HCEC 1CT (cell line): ENCODE results near the gene TOP3B.

Experiments
- DNase-seq: peaks from one replicate; pipeline ENCODE4 v3.0.0-alpha.2; 2017

TOP3B gene

DNA sequence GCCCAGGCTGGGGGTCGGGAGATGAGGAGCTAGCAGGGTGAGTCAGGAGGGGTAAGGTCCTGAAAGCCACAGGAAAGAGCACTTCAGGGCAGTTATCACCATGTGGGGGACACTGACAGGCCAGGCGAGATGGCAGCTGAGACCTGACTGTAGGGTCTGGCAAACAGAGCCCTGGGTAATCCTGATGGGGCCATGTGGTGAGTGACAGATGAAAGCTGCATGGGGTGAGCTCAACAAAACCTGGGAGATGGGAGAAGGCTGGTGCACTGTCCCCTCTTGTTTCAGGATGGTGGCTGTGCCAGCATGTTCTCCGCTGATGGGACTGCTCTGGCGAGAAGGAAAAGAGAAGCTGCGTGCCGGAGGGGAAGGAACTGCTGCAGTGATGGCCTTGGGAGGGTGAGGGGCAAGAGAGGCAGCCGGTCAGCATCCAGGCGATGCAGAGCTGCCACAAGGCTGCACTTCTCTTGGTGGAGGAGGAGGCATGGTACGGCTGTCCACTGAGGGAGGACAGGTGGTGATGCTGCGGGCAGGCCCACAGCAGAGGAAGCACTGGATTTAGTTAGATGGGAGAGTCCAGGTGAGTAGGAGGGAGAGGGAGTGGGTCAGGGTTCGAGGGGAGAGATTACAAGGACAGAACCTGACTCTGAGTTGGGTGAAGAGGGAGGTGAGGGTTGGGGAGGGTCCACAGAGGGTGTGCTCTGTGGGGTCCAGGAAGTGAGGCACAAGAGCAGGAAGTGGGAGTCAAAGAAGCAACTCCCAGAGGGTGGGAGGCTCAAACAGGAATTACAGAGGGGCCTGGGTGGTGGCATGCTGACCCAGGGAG, 3.8 kb downstream of the TOP3B start:
- no peak for DNase-seq

DNA sequence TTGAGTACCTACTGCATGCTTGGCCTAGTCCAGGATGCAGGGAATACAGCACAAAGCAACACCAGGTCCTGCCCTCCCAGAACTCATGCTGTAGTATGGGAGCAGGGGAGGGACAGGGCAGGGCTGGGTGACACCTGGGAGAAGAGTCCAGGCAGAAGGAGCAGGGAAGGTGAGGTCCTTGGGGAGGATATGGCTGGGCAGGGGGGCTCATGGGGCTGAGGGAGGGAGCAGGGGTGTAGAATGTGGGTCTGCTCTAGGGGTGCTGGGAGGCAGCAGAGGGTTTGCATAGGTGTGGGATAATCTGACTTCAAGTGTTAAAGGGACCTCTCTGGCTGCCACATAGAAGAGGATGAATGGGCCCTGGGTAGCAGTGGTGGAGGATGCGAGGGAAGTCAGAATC, 4.8 kb downstream of the TOP3B start:
- DNase-seq: no peak

DNA sequence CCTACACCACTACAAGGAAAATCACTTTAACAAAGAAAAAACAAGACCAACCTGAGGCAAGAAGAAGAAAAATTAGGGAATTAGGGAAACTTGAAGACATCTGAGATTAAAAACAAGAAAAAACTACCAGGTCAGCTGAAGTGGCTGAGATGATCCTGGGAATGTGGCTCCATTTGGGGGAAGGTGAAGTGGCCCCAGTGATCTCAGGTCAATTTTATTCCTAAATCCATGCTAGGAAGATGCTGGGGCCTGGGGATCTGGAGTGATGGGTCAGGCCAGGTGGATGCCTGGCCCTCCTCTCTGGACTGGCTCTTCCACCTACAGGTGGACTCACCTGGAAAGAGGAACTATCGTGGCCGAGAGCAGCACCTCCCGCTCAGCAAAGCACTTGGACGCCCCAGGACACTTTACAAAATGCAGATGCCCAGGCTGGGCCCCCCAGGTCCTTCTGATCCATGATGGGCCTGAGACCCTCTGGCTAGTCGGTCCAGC, 6.7 kb downstream of the TOP3B start:
- no peak for DNase-seq

DNA sequence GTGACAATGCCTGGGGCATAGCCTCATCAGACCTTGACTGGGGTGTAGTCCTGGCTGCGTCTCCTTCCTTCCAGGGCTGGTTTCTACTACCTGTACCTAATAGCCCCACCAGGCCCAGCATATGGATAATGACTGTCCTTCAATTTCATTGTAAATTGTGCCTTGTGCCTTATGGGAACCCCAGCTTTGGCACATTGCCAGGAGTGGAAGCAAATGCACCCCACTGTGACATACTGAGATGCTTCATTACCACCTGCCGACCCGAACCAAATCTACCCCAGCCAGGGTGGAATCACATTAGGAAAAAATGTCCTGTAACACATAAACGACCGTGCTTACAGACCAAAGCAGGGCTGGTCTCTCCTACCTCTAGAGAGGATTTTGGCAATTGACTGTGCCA, 7.3 kb downstream of the TOP3B start:
- DNase-seq: no peak

DNA sequence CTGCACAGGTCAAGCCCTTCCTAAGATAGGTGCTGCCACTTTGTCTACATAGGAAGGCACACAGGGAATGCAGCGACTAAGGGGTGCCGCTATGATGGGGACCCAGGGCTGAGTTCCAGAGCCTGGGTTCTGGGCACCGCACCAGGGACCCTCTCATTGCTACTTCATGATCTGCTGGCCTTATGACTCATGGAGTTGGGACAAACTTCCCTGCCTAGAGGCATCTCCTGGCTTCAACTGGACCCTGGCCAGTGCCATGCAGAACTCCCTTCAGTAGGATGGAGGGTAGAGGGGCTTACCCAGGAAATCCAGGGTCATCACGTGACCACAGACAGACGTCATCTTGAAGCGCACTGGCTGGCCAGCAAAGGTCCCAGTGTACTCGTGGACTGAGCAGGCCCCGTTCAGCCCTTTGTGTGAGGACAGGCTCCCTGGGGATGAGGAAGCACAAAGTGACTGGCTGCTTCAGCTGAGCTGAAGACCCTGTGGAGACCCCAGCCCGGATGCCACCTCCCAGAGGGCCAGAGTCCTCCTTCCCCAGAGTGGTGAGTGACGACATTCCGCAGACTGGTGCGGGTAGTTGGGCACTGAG, 8.4 kb downstream of the TOP3B start:
- DNase-seq: no peak

DNA sequence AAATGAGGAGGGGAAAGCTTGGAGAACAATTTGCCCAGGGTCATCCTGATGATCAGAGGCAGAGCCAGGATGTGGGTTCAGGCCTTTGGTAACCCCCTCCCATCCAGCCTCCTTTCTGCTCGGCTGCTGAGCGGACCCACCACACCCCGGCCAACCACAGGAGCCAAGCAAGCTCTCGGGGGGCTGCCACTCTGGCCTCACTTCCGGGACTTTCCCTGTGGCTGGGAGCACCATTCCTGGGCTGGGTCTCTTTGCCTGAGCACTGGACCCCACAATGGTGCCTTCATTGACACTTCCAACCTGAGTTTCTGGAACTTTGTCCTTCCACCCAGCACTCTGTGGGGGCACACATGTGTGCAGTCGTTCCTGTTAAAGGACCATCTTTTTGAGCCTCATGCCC, 9.8 kb downstream of the TOP3B start:
- DNase-seq: no peak

DNA sequence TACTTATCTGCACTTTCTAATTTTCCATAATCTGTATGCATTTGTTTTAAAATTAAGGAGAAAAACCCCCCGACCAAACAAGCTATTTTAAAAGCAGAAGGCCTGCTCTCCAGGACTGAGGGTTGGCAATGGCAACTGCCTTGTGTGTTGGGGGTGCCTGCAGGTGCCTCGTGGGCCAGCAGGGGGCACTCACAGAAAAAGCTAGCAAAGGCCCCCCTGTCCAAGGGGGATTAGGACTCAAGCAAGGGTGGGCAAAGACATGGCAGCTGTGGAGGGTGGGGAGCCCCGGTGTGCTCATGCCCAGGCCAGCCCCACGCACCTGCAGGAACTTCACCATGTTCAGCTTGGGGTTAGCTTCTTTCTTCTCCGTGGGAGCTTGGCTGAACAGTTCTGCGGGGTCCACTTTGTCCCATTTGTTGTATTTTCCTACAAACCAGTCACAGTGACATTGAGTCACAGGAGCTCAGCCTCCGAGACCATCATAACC, 10.3 kb downstream of the TOP3B start:
- DNase-seq: peak; percentile 10

DNA sequence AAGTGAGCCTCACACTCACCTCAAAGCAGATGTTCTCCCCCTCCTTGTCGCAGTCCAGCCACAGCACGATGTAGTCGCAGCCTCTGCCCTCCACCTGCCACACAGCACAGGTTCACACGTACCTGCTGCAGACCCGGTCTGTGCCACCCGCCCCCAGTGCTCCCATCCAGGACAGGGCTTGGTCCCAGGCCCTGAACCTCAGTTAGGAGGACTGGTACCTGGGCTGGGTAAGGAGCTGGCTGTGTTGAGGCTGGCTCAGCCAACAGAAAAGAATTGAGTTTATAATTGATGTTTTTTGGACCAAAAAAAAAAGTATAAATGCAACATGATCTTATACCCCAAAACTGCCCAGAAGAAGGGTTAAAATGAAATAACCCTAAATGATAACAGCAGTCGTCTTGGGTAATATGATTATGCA, 10.7 kb downstream of the TOP3B start:
- DNase-seq: no peak

DNA sequence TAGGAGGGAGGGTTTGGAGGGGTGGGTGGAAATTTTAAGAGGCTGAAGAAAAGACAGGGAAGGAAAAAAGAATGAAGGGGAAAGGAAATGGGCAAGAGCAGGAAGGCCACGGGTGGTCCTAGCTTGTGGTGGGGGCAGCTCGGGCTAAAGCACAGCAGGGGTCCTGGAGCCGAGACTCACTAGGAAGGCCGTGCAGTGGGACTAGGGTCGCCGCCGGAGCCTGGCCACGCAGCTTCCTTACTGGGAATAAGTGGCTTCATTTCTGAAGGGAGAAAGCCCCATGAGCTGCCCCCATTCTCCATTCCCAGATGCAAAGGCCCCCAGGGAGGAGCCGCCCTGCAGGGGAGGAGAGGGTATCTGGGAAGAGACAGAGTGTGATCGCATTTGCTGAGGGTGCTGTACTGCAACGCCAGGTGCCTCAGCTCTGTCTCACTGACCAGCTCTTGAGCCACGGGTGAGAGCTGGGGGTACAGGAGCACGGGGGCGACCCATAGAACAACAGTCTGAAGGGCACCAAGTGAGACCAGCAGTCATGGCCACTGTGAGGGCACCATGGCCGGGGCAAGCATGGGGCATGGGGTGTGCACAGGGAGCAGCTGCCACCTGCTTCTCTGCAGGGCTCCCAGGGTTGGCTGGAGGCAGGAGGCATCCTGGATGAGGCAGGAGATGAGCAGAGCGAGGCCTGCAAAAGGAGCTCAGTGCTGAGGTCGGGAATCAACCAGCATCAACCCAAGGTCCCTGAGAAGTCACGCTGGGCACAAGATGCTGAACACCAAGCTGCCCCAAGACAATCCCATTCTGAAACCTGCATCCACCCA, 11.6 kb downstream of the TOP3B start:
- no peak for DNase-seq

DNA sequence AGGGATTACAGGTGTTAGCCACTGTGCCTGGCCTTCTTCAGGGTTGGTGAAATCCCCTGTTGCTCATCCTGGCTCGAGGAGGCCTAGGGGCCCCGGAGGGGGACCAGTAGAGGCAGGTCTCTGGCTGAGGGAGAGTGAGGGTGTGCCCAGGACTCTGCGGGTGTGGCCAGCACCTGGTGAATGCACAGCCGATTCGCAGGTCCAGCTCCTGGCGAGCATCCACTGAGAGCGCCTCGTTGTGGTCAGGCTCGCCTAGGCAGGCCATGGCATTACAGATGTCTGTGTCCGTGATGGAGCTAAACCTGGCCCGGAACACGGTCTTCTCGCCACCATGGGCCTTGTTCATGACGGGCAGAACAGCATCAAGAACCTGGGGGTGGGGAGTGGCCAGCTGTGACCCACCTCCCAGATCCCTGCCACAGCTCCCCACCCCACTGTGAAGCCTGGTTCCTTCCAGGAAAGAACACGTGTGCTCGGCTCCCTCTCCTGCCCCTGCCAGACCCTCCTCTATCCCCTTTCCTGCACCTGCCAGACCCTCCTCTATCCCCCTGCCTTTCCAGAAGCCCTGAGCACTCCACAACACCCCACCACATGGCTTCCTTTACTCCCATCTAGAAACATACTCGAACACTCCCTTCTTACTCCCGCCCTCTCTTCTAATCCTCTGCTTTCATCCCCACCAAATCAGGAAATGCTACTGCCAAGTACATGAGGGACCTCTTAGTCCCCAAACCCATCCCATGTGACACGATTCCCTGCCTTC, 12.4 kb downstream of the TOP3B start:
- DNase-seq: no peak

DNA sequence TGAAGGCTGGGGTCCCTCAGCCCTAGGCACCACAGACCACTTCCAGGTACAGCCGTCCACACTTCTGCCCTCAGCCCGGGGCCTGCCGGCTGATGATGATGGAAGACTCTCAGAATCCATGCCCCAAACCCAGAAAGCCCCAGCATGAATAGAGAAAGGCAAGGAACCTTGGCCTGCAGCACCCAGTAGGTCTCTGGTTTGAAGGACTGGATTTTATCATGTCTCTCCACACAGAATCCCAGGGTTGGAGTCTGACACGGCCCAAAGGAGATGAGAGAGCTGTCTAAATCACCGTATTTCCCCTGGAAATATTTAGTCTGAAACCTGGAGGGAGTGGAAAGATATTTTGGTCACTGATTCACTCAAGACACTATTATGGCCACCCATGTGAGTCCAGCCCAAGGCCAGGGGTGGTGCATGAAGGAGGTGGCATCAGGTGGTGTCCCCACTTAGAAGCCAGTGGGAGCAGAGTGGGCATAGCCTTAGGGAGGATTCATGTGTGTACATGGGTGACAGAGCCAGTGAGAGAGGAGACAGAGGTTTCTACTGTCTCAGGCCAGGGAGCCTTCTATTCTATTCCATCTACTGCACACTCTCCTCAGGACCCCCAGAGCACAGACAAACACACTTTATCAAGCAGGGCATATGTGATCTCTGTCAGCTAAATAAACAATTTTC, 14.0 kb downstream of the TOP3B start:
- DNase-seq: no peak

DNA sequence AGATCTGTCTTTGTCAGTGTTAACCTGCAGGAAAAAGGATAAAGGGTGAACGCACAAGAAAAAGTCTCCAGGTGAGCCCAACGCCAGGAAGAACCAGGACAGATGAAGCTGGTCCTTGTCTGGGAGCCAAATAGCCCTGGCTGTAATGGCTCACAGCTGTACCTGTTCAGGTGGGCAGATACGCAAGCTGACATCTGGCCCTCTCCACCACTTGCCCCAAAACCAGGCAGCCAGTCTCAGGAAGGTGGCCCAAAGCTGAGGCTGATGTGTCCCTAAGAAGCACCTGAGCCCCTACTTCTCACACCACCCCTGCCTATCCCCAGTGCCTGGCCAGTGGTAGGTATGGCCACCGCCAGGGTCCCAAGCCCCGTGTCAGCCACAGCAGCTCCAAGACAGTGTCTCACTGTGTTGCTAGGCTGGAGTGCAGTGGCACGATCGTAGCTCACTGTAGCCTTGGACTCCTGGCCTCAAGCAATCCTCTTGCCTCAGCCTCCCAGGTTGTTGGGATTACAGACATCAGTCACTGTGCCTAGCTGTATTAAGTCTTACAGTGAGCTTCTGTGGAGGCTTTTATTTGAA, 14.8 kb downstream of the TOP3B start:
- no peak for DNase-seq

DNA sequence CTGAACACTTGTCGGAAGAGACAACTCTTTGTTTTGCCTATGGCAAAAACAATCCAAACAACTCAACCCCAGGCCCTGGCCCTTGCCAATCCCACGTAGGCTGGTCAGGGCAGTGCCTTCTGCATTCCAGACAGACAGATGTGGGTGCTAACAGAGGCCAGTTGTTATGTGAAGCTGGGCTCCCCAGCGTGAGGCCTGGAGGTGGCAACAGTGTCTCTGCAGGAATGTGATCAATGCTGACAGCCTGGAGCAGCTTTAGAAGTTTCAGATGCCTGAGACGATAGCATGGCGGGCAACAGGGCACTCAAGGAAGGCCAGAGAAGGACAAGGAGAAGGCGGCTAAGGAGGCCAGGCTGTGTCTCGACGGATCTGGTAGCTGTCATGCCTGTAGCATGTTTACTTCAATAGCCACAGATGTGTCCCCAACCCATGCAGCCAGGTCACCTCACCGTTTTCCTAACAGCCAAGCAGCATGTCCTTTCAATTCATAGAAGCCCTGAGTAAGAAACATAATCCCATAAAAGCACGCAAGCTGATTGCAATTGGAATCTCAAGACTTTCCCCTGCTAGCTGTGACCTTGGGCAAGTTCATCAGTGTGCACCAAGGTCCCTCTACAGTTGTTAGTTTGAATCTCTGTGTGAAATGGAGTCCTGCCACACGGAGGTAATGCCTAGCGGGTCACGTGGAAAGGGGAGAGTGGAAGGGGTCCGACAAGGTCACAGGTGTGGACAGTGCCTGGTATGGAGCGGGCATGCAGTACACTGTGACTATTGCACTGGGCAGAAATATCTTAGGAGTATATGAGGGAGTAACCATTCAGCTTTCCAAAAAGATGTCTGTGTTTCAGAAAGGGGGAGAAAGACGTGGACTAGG, 15.7 kb downstream of the TOP3B start:
- no peak for DNase-seq

DNA sequence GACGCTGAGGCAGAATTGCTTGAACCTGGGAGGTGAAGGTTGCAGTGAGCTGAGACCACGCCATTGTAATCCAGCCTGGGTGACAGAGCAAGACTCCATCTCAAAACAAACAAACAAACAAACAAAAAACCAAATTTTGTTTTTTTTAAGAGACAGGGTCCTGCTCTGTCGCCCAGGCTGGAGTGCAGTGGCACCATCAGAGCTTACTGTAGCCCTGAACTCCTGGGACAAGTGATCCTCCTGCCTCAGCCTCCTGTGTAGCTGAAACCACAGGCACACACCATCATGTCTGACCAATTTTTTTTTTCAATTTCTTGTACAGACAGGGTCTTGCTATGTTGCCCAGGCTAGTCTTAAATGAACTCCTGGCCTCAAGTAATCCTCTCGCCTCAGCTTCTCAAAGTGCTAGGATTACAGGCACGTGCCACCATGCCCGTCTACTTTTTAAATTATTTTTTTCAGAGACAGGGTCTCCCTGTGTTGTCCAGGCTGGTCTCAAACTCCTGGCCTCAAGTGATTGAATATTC, 16.8 kb downstream of the TOP3B start:
- DNase-seq: no peak

DNA sequence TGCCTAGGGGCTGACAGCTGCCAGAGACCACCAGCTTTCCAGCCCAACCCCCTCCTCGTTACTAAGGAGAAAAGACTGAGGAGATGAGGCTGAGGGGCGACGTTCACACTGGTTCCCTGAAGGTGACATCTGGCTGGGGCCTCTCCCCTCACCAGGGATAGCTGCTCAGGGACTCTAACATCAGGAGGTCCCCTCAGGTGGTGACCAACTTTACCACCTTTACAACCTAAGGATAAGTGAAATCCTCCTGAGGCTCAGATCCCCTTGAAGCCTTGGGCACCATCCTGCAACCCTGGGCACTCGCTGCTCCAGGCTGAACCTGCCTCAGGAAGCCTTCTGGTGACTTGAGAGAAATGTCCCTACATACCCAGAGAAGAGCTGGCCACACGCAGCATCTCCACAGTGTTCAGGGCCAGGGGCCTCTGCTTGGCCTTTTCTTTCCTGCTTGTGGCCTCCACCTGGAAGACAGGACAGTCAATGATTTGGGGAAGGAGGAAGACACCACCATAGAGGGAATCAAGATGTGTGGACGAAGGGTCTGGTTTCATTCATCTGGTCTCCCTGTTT, 17.6 kb downstream of the TOP3B start:
- DNase-seq: no peak

DNA sequence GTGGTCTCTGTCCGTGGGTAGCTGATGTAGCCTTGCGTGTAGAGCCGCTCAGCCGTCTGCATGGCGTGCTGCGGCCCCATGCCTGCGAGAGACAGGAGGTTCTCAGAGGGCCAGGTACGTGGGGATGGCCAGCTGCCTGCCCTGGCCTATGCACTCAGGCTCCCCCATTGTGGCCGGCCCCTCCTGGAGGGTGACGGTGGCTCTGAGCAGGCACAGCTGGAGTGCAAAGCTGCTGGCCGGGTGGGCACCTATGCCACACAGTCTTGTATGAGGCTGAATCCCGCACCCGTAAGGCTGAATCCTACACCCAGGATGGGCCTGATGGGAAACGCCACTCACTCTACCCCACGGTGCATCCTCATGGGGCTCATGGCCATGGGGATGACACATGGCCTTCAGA, 18.4 kb downstream of the TOP3B start:
- DNase-seq: no peak

DNA sequence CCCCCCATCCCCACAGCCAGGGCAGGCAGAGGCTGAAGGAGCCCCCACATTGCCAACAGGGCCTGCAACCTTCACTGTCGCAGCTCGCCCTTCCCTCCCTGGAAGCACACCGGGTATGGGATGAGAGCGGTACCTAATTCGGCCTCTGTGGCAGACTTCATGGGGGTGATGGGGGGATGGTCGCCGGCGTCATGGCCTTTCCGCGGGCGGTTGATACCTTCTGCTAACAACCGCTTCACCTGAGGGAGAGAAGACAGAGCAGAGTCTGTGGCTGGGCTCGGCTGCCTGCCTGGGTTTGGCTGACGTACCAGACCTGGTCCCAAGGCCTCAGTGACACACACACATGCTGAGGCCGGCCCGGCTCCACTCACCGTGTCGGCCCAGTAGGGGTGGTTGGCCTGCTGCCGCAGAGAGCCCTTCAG, 18.8 kb downstream of the TOP3B start:
- DNase-seq: no peak

DNA sequence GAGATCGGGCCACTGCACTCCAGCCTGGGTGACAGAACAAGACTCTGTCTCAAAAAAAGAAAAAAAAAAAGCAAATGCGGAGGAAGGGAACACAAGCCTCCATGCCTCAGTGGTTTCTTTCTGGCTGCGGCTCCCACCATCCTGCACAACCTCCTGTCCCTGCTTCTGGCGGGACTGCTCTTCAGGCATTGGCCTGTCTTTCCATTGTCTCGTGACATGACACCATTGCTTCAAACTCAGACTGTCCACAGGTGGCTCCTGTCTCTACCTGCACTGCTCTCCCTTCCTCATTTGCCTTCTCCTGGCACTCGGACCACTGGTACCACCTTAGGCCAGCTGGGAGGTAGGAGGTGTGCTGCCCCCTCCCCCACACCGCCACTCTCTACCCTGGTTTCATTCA, 19.3 kb downstream of the TOP3B start:
- DNase-seq: no peak

DNA sequence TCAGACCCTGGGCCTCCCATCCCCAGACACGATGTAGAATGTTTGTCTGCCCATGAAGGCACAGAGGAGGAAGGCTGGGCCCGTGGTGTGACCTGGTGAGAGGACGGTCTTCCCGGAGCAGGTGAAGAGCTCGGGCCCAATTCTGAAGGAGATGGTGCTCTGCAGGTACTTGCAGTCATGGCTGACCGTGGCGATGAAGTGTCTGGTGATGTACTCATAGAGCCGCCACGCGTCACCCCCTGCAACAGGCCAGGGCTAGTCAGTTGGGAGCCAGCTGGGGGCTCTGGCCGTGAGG, 20.0 kb downstream of the TOP3B start:
- DNase-seq: no peak
